GM12865 (cell line): ENCODE data around the gene HHEX.
"Not testable (repeated sequence)": the region's sequence is repeated elsewhere in the genome, so short reads cannot be mapped to it uniquely, and the experiment has no call there.

ENCODE experiments used
- DNase-seq: peaks from one replicate; pipeline ENCODE4 v3.0.0; 2010; ENCODE audit warnings: low read depth
- H3K4me3 ChIP-seq: 2 replicates; pipeline ENCODE4 v1.5.1; 2011; ENCODE audit warnings: mild to moderate bottlenecking, low read depth, low read length, control low read depth
- CTCF ChIP-seq: IDR thresholded peaks from 2 replicates; pipeline ENCODE4 v1.5.1; 2011; ENCODE audit warnings: low read length, control low read depth, low read depth, inconsistent platforms; ENCODE audit not compliant: insufficient read depth; ENCODE audit errors: missing control alignments

Gene HHEX

GRCh38 chr10:92734301-92734700 lies 44.5 kb downstream of the HHEX start:
- no peak for DNase-seq
- TF ChIP-seq CTCF = no peak

GRCh38 chr10:92735938-92736337 lies 46.2 kb downstream of the HHEX start:
- no peak for TF ChIP-seq CTCF
- no peak overlapping the region for H3K4me3 ChIP-seq
- DNase-seq = no peak

More at GRCh38 chr10:92734301-92734700, 44.5 kb downstream of the HHEX start:
- H3K4me3 ChIP-seq = no peak overlapping the region

- H3K4me3 ChIP-seq = no peak overlapping the region
- DNase-seq = no peak
- TF ChIP-seq CTCF = no peak
Observed at GRCh38 chr10:92737484-92737883, 47.7 kb downstream of the HHEX start.

GRCh38 chr10:92740762-92741161 lies 51.0 kb downstream of the HHEX start:
- peak; percentile 28 for DNase-seq
- TF ChIP-seq CTCF = no peak
- H3K4me3 ChIP-seq = no peak overlapping the region

- not testable (repeated sequence) for H3K4me3 ChIP-seq, DNase-seq
Observed at GRCh38 chr10:92741741-92742140, 52.0 kb downstream of the HHEX start.

- DNase-seq = peak; percentile 91
- no peak overlapping the region for H3K4me3 ChIP-seq
- TF ChIP-seq CTCF = no peak
Observed at GRCh38 chr10:92742331-92743228, 52.8 kb downstream of the HHEX start.
